ENCODE results near the gene RBFOX2. TPM values are rescaled to one million over a fixed set of nuclear protein-coding genes. Genes with fewer than 3 reads are reported as not detected.
"Not testable (repeated sequence)": the region's sequence is repeated elsewhere in the genome, so short reads cannot be mapped to it uniquely, and the experiment has no call there.

The RBFOX2 gene
- total and polyA plus RNA-seq, 11 donors = 31.0 to 102 (median 84.0) TPM

- H3K4me3 ChIP-seq = no peak overlapping the region
- no peaks in the 10 kb centered on the region for H3K27me3 ChIP-seq
- WGBS, 4 donors = 55 to 63% (median 57%) methylated on average over 4 of the region's 4 CpGs
- TF ChIP-seq POLR2A (IDR thresholded peaks at IDR 0.05) = no peak
- TF ChIP-seq, protein P1, sequence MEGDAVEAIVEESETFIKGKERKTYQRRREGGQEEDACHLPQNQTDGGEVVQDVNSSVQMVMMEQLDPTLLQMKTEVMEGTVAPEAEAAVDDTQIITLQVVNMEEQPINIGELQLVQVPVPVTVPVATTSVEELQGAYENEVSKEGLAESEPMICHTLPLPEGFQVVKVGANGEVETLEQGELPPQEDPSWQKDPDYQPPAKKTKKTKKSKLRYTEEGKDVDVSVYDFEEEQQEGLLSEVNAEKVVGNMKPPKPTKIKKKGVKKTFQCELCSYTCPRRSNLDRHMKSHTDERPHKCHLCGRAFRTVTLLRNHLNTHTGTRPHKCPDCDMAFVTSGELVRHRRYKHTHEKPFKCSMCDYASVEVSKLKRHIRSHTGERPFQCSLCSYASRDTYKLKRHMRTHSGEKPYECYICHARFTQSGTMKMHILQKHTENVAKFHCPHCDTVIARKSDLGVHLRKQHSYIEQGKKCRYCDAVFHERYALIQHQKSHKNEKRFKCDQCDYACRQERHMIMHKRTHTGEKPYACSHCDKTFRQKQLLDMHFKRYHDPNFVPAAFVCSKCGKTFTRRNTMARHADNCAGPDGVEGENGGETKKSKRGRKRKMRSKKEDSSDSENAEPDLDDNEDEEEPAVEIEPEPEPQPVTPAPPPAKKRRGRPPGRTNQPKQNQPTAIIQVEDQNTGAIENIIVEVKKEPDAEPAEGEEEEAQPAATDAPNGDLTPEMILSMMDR (IDR thresholded peaks at IDR 0.05) = no peak
- ATAC-seq (no peak), DNase-seq (no peak)
- H3K27ac ChIP-seq = no peak overlapping the region
- H3K4me1 ChIP-seq = peaks cover 0 to 9% (median 0%) of the 10 kb centered on the region in 12 donors
- intact Hi-C loops (cut with DNase I) = no loop called here
- peaks cover 0 to 7% (median 0%) of the 10 kb centered on the region in 9 donors for H3K36me3 ChIP-seq
- no peaks in the 10 kb centered on the region for H3K9me3 ChIP-seq
Measured at GRCh38 chr22:35792506-35792905, 236.1 kb downstream of the RBFOX2 start.

DNA sequence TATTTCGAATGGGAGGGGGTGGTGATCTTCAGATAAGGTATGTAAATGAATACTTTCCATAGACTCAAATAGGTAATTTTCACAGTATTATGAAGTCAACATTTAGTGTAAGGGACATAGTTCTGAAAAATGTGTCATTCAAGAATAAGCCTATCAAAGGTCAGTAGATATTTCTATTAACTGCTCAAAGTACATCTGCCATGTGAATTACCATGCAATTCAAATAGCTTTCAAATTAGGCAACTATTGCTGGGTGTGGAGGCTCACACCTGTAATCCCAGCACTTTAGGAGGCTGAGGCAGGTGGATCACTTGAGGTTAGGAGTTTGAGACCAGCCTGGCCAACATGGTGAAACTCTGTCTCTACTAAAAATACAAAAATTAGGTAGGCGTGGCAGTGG, 236.8 kb downstream of the RBFOX2 start:
- DNase-seq; intact Hi-C loops (cut with DNase I); H3K4me1 ChIP-seq; H3K4me3 ChIP-seq; ATAC-seq; H3K27me3 ChIP-seq; H3K36me3 ChIP-seq; H3K9me3 ChIP-seq; H3K27ac ChIP-seq: not testable (repeated sequence)
- 93 to 97% (median 95%) methylated on average over 2 of the region's 2 CpGs for WGBS, 4 donors

GRCh38 chr22:35785181-35785923, 243.3 kb downstream of the RBFOX2 start:
- Histone ChIP-seq H3K4me1 (peaks cover 0 to 61% (median 23%) of the 10 kb centered on the region in 12 donors), H3K4me3 (no peak overlapping the region), H3K27ac (peak overlapping the region in 1 of 12 donors; percentile 44), H3K27me3 (no peaks in the 10 kb centered on the region), H3K9me3 (no peaks in the 10 kb centered on the region), H3K36me3 (peaks cover 0 to 20% (median 8%) of the 10 kb centered on the region in 9 donors)
- 32 to 44% (median 41%) methylated on average over 4 of the region's 4 CpGs for WGBS, 4 donors
- TF ChIP-seq POLR2A (IDR thresholded peaks at IDR 0.05) = no peak
- TF ChIP-seq, protein P1 (IDR thresholded peaks at IDR 0.05) = no peak
- peak in 2 of 4 donors; percentile 45 to 57 for ATAC-seq
- DNase-seq = no peak
- intact Hi-C loops (cut with DNase I) = loop anchor here in 1 of 10 donors (10.0 kb wide), 1 partner anchor 49 kb away; no protein-coding TSS in a partner anchor

- DNase-seq (peak in 1 of 5 donors; percentile 61), ATAC-seq (peak in 1 of 4 donors; percentile 33)
- Histone ChIP-seq H3K36me3 (peaks cover 0 to 27% (median 8%) of the 10 kb centered on the region in 9 donors), H3K4me3 (no peak overlapping the region), H3K27me3 (no peaks in the 10 kb centered on the region), H3K27ac (no peak overlapping the region), H3K9me3 (no peaks in the 10 kb centered on the region), H3K4me1 (peaks cover 0 to 61% (median 23%) of the 10 kb centered on the region in 12 donors)
- no peak for TF ChIP-seq POLR2A (IDR thresholded peaks at IDR 0.05)
- TF ChIP-seq, protein P1 (IDR thresholded peaks at IDR 0.05) = no peak
- intact Hi-C loops (cut with DNase I) = loop anchor here in 1 of 10 donors (10.0 kb wide), 1 partner anchor 50 kb away; no protein-coding TSS in a partner anchor
- 96 to 99% (median 98%) methylated on average over 21 of the region's 21 CpGs for WGBS, 4 donors
Measured at GRCh38 chr22:35784633-35785032, 244.0 kb downstream of the RBFOX2 start.
